ENCODE data around the gene HCN1. TPM values are rescaled to one million over a fixed set of nuclear protein-coding genes. Genes with fewer than 3 reads are reported as not detected.

The HCN1 gene
- total and polyA plus RNA-seq, 11 donors, result 0.09 to 0.43 (median 0.15) TPM; not detected in 6

DNA sequence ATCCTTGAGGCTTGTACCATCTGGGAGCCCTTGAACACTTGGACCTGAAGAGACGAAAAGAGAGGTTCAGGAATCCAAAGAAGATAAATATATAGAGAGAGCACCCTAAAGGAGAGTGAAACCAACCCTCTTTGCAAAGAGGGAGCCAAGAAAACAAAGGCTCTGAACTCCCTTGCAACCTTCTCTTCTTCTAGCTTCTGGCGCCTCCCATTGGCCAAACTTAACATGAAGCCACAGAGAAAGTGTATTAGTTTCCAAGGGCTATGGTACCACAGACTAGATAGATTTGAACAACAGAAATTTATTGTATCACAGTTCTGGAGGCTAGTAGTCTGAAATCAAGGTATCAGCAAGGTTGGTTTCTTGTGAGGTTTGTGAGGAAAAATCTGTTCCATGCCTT is 175.1 kb downstream of the HCN1 start:
- TF ChIP-seq, protein P1, sequence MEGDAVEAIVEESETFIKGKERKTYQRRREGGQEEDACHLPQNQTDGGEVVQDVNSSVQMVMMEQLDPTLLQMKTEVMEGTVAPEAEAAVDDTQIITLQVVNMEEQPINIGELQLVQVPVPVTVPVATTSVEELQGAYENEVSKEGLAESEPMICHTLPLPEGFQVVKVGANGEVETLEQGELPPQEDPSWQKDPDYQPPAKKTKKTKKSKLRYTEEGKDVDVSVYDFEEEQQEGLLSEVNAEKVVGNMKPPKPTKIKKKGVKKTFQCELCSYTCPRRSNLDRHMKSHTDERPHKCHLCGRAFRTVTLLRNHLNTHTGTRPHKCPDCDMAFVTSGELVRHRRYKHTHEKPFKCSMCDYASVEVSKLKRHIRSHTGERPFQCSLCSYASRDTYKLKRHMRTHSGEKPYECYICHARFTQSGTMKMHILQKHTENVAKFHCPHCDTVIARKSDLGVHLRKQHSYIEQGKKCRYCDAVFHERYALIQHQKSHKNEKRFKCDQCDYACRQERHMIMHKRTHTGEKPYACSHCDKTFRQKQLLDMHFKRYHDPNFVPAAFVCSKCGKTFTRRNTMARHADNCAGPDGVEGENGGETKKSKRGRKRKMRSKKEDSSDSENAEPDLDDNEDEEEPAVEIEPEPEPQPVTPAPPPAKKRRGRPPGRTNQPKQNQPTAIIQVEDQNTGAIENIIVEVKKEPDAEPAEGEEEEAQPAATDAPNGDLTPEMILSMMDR (IDR thresholded peaks at IDR 0.05), result peak; percentile 9 to 57 (median 45)
- no peak for TF ChIP-seq POLR2A (IDR thresholded peaks at IDR 0.05)
- no peaks in the 10 kb centered on the region for H3K36me3 ChIP-seq
- no peaks in the 10 kb centered on the region for H3K9me3 ChIP-seq
- ATAC-seq (peak in 3 of 4 donors; percentile 53 to 63 (median 60)), DNase-seq (peak in 2 of 5 donors; percentile 19 to 23)
- WGBS, 4 donors, result 30 to 47% (median 42%) methylated on average over 2 of the region's 2 CpGs
- H3K27me3 ChIP-seq, result no peaks in the 10 kb centered on the region
- no peak overlapping the region for H3K27ac ChIP-seq
- H3K4me3 ChIP-seq, result no peak overlapping the region
- intact Hi-C loops (cut with DNase I), result loop anchor here in 9 of 10 donors (2.0 to 10.0 kb wide), 4 partner anchors 482 to 566 kb away; no protein-coding TSS in a partner anchor
- H3K4me1 ChIP-seq, result no peaks in the 10 kb centered on the region

DNA sequence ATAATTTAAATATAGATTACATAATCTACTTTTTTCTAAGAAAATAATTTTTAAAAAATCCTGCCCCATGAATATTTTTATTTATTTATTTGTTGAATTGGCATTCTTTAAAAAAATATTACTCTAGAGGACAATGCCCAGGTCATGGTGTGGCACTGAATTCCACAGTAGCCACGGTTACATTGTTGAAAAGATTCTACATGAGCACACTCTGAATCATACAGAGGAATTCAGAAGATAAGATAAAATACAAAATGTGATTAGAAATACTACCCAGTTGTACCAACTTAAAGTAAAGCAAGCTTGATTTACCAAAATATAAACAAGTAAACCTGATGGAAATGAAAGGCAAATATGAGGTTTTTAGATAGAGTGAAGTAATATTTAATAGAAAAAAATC is 183.7 kb downstream of the HCN1 start:
- ATAC-seq (no peak), DNase-seq (no peak)
- H3K4me3 ChIP-seq, result no peak overlapping the region
- TF ChIP-seq POLR2A (IDR thresholded peaks at IDR 0.05), result no peak
- TF ChIP-seq, protein P1 (IDR thresholded peaks at IDR 0.05), result no peak
- no peak overlapping the region for H3K27ac ChIP-seq
- intact Hi-C loops (cut with DNase I), result no loop called here
- no peaks in the 10 kb centered on the region for H3K27me3 ChIP-seq
- H3K9me3 ChIP-seq, result no peaks in the 10 kb centered on the region
- H3K4me1 ChIP-seq, result no peaks in the 10 kb centered on the region
- H3K36me3 ChIP-seq, result no peaks in the 10 kb centered on the region
- 17 to 22% (median 19%) methylated on average over 1 of the region's 1 CpG for WGBS, 4 donors

DNA sequence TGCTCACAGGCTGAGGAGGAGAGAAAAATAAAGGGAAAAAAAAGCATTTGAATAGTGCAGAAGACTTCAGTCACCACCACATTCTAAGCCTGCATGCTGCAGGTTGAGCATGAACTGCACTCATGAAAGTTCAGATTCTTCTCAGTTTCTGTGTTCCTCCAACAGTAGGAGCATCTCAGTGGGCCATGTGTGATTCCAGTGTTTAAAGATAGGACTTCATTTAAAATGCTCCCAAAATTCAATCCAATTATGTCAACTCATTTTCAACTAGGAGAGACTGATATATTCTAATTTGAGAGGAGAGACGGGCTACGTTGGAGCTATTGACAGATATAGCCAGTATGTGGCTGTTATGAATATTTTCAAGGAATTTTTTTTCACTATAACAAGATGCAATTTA is 186.8 kb downstream of the HCN1 start:
- 91 to 95% (median 92%) methylated on average over 2 of the region's 2 CpGs for WGBS, 4 donors
- Histone ChIP-seq H3K27ac (no peak overlapping the region), H3K4me1 (no peaks in the 10 kb centered on the region), H3K4me3 (no peak overlapping the region), H3K27me3 (no peaks in the 10 kb centered on the region), H3K9me3 (no peaks in the 10 kb centered on the region), H3K36me3 (no peaks in the 10 kb centered on the region)
- ATAC-seq (no peak), DNase-seq (no peak)
- TF ChIP-seq, protein P1 (IDR thresholded peaks at IDR 0.05), result no peak
- TF ChIP-seq POLR2A (IDR thresholded peaks at IDR 0.05), result no peak
- intact Hi-C loops (cut with DNase I), result no loop called here

DNA sequence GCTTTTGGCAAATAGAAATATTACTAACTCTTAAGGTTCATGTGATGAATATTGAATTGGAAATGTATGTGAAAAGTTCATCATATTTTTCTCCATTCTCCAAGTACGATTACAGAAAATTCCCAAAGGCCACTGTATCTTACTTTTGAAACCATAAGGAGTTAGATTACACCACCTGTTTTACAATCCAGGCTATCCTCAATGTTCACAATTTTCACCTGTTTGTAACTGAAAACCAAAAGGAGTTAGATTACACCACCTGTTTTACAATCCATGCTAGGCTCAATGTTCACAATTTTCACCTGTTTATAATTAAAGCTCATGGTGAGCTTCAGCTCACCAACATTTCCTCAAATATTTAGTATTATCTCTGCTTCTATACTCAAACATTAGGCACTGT is 188.0 kb downstream of the HCN1 start:
- DNase-seq (no peak), ATAC-seq (no peak)
- TF ChIP-seq POLR2A (IDR thresholded peaks at IDR 0.05), result no peak
- TF ChIP-seq, protein P1 (IDR thresholded peaks at IDR 0.05), result no peak
- intact Hi-C loops (cut with DNase I), result no loop called here
- H3K4me3 ChIP-seq, result no peak overlapping the region
- no peak overlapping the region for H3K27ac ChIP-seq
- no peaks in the 10 kb centered on the region for H3K36me3 ChIP-seq
- no peaks in the 10 kb centered on the region for H3K4me1 ChIP-seq
- no peaks in the 10 kb centered on the region for H3K27me3 ChIP-seq
- WGBS, 4 donors, result 75 to 98% (median 81%) methylated on average over 1 of the region's 1 CpG
- H3K9me3 ChIP-seq, result peaks cover 0 to 5% (median 0%) of the 10 kb centered on the region in 12 donors
